HG03280 (cell line): ENCODE measurements around the gene NRN1.
"Not testable (repeated sequence)": the region's sequence is repeated elsewhere in the genome, so short reads cannot be mapped to it uniquely, and the experiment has no call there.

Experiments
- ATAC-seq: cut with Tn5 transposase; IDR thresholded peaks from one replicate; pipeline ENCODE4 v1.9.1; 2021; ENCODE audit warnings: mild to moderate bottlenecking, moderate library complexity; ENCODE audit not compliant: unreplicated experiment

Gene NRN1

GRCh38 chr6:5984150-5985089, 22.3 kb downstream of the NRN1 start:
- ATAC-seq, result no peak

GRCh38 chr6:5981126-5982026, 25.3 kb downstream of the NRN1 start:
- ATAC-seq, result no peak

DNA sequence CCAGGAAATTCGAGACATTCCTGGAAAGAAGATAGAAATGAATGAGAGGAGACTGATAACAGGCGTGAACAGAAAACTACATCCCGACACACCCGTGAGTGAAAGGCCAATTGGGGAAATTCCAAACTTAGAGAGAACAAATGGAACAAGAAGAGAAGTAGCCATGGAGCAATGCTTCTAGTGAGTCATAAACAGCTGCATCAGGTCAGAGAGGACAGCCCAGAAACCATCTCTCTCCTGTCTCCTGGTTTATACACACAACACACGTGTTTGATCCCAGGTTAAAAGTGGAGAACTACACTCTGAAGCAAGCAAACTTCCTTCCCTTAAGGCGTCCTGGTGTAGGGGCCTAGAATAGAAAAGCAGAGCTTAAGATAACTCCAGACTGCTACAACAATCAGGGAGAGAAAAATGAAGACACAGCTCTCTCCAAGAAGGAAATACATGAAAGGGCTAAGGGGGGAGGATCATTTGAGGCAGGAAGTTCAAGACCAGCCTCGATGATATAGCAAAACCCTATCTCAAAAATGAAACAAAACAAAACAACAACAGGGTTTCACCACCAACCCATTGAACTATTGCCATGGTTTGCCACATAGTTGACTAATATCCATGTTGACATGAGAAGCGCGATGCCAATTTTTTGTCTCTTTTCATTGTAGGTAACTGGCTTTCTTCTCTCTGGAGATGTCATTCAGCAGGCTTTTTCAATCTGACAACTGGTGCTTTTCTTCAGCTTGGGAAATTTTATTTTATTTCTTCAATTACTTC, 26.9 kb downstream of the NRN1 start:
- no peak for ATAC-seq

DNA sequence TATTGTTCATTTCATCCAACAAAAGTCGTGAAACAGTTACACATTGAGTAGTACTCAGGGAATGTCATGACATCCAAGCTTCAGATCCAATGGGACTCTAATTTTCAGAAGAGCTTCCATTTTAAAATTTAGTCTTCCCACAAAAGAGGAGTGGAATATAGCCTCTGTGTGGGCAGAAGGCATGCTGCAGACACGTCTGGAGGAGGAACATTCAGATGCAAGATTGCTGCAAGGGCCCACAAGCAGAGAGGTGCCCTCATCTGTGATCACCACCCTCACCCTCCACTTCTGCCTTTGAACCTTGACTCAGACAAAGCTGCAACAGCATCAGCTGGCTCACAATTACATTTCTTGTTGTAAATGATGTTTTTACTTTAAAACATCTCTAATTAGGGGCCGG, 29.9 kb downstream of the NRN1 start:
- no peak for ATAC-seq

DNA sequence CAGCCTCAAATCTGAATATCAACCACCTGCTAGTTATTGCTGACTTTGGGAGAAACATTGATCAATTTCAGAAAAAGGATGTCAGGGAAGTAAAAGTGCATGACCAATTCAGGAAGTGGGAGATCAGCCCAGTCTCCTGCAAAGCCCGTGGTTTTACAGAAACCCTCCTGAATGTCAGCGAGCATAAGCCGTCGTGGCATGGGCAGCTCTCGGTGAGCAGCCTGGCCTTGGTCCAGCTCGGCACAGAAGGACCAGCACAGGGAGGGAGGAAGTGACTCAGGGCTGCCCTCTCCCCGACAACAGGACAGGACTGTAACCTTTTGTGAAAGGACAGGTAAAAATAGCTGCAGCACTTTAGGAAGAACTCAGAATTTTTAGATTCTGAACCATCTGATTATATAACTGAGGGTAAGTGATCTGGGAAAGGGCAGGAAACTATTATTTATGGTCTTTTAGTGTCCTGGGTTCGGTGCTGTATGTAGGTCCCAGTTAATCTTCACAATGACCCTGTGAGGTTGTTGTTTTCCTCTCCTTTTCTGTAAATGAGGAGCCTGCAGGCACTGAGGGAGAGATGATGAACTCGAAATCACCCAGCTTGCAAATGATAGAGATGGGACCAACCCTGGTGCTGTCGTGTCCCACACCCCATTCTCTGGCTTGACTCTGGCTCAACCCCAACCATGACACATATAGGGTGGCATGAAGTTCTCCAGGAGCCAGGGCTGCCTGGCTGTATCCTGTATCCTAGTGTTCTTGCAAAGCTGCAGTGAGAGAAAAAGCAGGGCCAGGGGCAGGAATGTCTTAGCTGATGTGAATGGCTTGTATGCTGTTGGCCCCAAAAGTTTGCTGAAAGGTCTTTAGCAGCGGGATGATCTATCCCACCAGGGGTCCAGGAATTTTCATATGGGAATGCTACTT, 37.6 kb downstream of the NRN1 start:
- ATAC-seq, result no peak

- not testable (repeated sequence) for ATAC-seq
These were observed 38.7 kb downstream of the NRN1 start for GRCh38 chr6:5968036-5968435.

DNA sequence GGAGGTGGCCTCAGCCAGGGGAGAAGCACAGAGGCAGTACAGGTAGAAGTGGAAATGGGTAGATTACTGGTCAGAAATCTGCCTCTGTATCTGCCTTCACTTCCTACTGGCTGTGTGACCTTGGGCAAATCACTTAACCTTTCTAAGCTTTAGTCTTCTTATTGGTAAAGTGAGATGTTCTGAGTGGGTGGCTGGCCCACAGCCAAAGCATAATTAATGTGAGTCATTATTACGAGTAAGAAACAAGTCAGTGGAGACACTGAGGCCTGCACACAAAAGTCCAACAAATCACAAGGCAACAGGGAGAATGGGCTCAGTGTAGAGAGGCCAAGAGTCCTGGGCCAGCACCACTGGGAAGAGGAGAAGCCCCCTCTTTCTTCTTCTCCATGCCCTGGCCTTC, 39.1 kb downstream of the NRN1 start:
- ATAC-seq, result no peak

DNA sequence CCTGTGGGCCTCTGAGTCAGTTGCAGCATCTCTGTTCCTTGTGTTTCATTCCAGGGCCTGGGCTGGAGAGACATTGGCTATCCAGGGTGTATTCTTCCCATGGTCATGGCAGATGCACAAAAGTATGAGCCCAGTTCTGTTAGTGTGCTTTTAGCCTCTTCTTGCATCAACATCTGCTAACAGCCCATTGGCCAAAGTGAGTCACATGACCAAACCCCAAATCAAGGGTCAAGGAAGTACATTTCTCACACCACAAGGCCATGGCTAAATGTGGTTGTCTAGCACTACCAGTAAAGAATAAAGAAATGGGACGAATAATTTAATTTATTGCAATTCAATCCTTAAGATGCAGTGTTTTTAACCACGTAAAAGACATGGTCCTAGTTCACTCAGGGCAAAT, 43.9 kb downstream of the NRN1 start:
- no peak for ATAC-seq

GRCh38 chr6:5961836-5962235, 44.9 kb downstream of the NRN1 start:
- no peak for ATAC-seq

- ATAC-seq, result no peak
These were observed 46.3 kb downstream of the NRN1 start for GRCh38 chr6:5960456-5960855.

GRCh38 chr6:5958921-5959320, 47.8 kb downstream of the NRN1 start:
- no peak for ATAC-seq

DNA sequence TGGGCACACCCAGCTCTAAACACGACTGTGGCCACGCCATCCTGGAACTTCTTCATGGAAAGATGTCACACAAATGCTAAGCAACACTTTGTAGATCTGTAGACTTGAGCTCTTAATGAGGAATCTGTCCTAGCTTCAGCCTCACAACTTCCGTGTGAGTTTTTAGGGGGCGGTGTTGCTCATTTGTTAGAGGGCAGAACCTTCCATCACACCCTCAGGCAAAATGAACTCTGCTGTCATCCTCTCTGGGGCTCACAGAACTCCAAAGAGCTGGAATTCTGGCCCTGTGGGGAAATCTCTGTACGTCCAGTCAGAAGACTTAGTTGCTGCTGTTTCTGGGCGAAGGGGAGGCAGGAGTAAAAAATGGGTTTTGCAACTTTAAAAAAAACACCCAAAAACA, 49.8 kb downstream of the NRN1 start:
- no peak for ATAC-seq

DNA sequence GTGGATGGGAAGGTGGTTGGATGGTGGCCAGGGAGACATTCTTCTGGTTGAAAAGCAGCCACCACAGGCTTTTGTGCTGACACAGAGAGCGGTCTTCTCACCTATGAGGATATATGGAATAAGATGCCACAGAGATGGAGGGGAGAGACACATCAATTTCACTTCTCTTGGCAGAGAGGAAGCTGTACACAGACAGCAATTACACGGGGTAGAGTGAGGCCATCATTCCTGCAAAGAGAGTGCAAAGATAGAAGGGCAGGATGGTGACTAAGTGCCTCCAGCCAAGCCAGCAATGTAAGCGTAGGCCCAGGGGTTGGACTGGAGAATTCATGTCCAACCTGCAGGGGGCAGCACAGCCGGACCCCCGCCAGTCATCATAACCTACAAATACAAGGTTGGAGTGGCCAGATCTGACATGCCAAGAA, 56.4 kb downstream of the NRN1 start:
- no peak for ATAC-seq
